SU-DHL-6 (cell line): ENCODE measurements around the gene GNAT2.

Source experiments
- CTCF ChIP-seq: fragments of 200-600 bp; sonication (generic); IDR thresholded peaks from one replicate; pipeline ENCODE4 v1.5.1; 2017; ENCODE audit warnings: antibody characterized with exemption, mild to moderate bottlenecking, low read length, moderate library complexity; ENCODE audit not compliant: insufficient read depth, poor library complexity, severe bottlenecking
- EZH2phosphoT487 ChIP-seq: fragments of 200-600 bp; sonication (generic), shearing (Covaris generic); conservative IDR thresholded peaks from 2 replicates; pipeline ENCODE4 v1.6.1; 2018; ENCODE audit warnings: mild to moderate bottlenecking, antibody characterized with exemption, low read length, moderate library complexity, mixed read lengths

GRCh38 chr1:109619576-109620400, at the start of gene GNAT2, which contains the start of gene AMPD2:
- TF ChIP-seq CTCF: no peak
- TF ChIP-seq EZH2phosphoT487: no peak
